ENCODE measurements around the gene TRERF1.

The TRERF1 gene

DNA sequence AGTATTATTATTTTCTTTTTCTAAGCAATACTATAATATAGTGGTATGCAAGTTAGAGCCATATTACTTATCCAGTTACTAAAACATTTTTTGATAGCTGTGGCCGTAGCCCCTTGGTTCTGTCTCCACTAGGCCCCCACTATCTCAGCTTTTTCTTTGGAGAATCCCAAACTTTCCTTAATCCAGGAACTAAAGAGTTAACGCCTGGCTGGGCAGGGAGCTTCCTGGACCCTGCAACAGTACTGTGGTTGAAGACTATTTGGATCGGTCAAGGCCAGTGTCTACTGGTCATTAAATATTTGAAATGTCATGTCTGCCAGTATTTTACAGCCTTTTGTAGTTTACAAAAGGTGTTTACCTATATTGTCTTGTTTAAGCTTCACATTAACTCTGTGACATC lies 20.0 kb upstream of the TRERF1 start:
- no peaks in the 10 kb centered on the region for H3K79me2 ChIP-seq (ENCODE audit: insufficient read depth, low read length)
- H3K9ac ChIP-seq (ENCODE audit: low read length): no peak overlapping the region
- H3K9me3 ChIP-seq (ENCODE audit: low read length): peaks cover 8% of the 10 kb centered on the region; the same call in 1 of the 2 replicates
- no peaks in the 10 kb centered on the region for H3K9me2 ChIP-seq (ENCODE audit: low read depth, low read length)
- H3K27me3 ChIP-seq (ENCODE audit: insufficient read depth, low read length): no peaks in the 10 kb centered on the region
- H3K27ac ChIP-seq (ENCODE audit: low read depth, low read length, poor library complexity, severe bottlenecking): no peak overlapping the region
- no peaks in the 10 kb centered on the region for H3K4me1 ChIP-seq (ENCODE audit: insufficient read depth, low read length, severe bottlenecking)
- H2AFZ ChIP-seq (ENCODE audit: low read length): no peak overlapping the region
- H3K4me2 ChIP-seq (ENCODE audit: low read length): no peak overlapping the region
- TF ChIP-seq, protein P1, sequence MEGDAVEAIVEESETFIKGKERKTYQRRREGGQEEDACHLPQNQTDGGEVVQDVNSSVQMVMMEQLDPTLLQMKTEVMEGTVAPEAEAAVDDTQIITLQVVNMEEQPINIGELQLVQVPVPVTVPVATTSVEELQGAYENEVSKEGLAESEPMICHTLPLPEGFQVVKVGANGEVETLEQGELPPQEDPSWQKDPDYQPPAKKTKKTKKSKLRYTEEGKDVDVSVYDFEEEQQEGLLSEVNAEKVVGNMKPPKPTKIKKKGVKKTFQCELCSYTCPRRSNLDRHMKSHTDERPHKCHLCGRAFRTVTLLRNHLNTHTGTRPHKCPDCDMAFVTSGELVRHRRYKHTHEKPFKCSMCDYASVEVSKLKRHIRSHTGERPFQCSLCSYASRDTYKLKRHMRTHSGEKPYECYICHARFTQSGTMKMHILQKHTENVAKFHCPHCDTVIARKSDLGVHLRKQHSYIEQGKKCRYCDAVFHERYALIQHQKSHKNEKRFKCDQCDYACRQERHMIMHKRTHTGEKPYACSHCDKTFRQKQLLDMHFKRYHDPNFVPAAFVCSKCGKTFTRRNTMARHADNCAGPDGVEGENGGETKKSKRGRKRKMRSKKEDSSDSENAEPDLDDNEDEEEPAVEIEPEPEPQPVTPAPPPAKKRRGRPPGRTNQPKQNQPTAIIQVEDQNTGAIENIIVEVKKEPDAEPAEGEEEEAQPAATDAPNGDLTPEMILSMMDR (IDR thresholded peaks at IDR 0.05; ENCODE audit: low read length): no peak
- TF ChIP-seq EZH2 (IDR thresholded peaks at IDR 0.05; ENCODE audit: borderline replicate concordance, low read length): no peak
- H3K36me3 ChIP-seq (ENCODE audit: insufficient read depth, low read length): no peaks in the 10 kb centered on the region
- H3K4me3 ChIP-seq (ENCODE audit: low read depth, low read length, poor library complexity, severe bottlenecking): no peak overlapping the region
- H4K20me1 ChIP-seq (ENCODE audit: insufficient read depth, low read length): no peaks in the 10 kb centered on the region
- no peaks in the 10 kb centered on the region for H3F3A ChIP-seq (ENCODE audit: insufficient read depth, low read length)

DNA sequence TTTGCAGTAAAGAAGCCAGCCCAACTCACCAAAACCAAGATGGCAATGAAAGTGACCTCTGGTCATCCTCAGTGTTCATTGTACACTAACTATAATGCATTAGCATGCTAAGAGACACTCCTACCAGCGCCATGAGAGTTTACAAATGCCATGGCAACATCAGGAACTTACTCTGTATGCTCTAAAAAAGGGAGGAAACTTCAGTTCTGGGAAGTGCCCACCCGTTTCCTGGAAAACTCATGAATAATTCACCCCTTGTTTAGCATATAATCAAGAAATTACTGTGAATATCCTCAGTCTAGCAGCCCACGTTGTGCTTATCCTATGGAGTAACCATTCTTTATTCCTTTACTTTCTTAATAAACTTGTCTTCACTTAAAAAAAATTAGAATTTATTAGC lies 19.4 kb upstream of the TRERF1 start:
- H3K9me2 ChIP-seq (ENCODE audit: low read depth, low read length): no peaks in the 10 kb centered on the region
- H3F3A ChIP-seq (ENCODE audit: insufficient read depth, low read length): no peaks in the 10 kb centered on the region
- H3K79me2 ChIP-seq (ENCODE audit: insufficient read depth, low read length): no peaks in the 10 kb centered on the region
- H3K9me3 ChIP-seq (ENCODE audit: low read length): peaks cover 8% of the 10 kb centered on the region; the same call in 1 of the 2 replicates
- TF ChIP-seq, protein P1 (IDR thresholded peaks at IDR 0.05; ENCODE audit: low read length): no peak
- TF ChIP-seq EZH2 (IDR thresholded peaks at IDR 0.05; ENCODE audit: borderline replicate concordance, low read length): no peak
- H3K9ac ChIP-seq (ENCODE audit: low read length): no peak overlapping the region
- no peaks in the 10 kb centered on the region for H3K4me1 ChIP-seq (ENCODE audit: insufficient read depth, low read length, severe bottlenecking)
- no peak overlapping the region for H3K4me3 ChIP-seq (ENCODE audit: low read depth, low read length, poor library complexity, severe bottlenecking)
- H3K27ac ChIP-seq (ENCODE audit: low read depth, low read length, poor library complexity, severe bottlenecking): no peak overlapping the region
- no peak overlapping the region for H2AFZ ChIP-seq (ENCODE audit: low read length)
- no peaks in the 10 kb centered on the region for H4K20me1 ChIP-seq (ENCODE audit: insufficient read depth, low read length)
- H3K27me3 ChIP-seq (ENCODE audit: insufficient read depth, low read length): no peaks in the 10 kb centered on the region
- H3K4me2 ChIP-seq (ENCODE audit: low read length): no peak overlapping the region
- H3K36me3 ChIP-seq (ENCODE audit: insufficient read depth, low read length): no peaks in the 10 kb centered on the region

DNA sequence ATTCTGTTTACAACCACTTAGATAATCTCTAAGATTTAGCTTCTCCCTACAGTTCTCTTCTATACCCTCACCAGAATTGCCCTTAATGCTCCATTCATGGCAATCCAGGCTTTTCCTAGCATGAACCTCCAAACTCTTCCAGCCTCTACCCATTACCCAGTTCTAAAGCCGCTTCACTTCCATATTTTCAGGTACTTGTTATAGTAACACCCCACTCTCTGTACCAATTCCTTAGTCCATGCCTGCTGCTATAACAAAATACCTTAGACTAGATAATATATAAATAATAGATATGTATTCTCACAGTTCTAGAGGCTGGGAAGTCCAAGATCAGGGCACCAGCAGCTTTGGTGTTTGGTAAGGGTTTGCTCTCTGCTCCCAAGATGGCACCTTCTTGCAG lies 16.5 kb upstream of the TRERF1 start:
- Histone ChIP-seq H3K4me3 (ENCODE audit: low read depth, low read length, poor library complexity, severe bottlenecking) (no peak overlapping the region), H2AFZ (ENCODE audit: low read length) (no peak overlapping the region), H3K27me3 (ENCODE audit: insufficient read depth, low read length) (no peaks in the 10 kb centered on the region), H3K9me3 (ENCODE audit: low read length) (peaks cover 8% of the 10 kb centered on the region; the same call in 1 of the 2 replicates), H3K27ac (ENCODE audit: low read depth, low read length, poor library complexity, severe bottlenecking) (no peak overlapping the region), H3K36me3 (ENCODE audit: insufficient read depth, low read length) (no peaks in the 10 kb centered on the region), H3K79me2 (ENCODE audit: insufficient read depth, low read length) (no peaks in the 10 kb centered on the region), H3F3A (ENCODE audit: insufficient read depth, low read length) (no peaks in the 10 kb centered on the region), H3K9ac (ENCODE audit: low read length) (no peak overlapping the region), H4K20me1 (ENCODE audit: insufficient read depth, low read length) (no peaks in the 10 kb centered on the region), H3K4me1 (ENCODE audit: insufficient read depth, low read length, severe bottlenecking) (no peaks in the 10 kb centered on the region), H3K9me2 (ENCODE audit: low read depth, low read length) (no peaks in the 10 kb centered on the region), H3K4me2 (ENCODE audit: low read length) (no peak overlapping the region)
- TF ChIP-seq, protein P1 (IDR thresholded peaks at IDR 0.05; ENCODE audit: low read length): no peak
- no peak for TF ChIP-seq EZH2 (IDR thresholded peaks at IDR 0.05; ENCODE audit: borderline replicate concordance, low read length)

All from OCI-LY1 (cell line).